H1 (cell line): ENCODE measurements around the gene PLA2G4D.

Experiments
- CBX5 ChIP-seq: fragments of 300-800, 300-1000 bp; sonication (generic); IDR thresholded peaks from 2 replicates; pipeline ENCODE4 v1.7.1; 2016; ENCODE audit warnings: antibody characterized with exemption, low read length, low read depth
- CEBPB ChIP-seq: IDR thresholded peaks from 2 replicates; pipeline ENCODE4 v1.6.1; 2012; ENCODE audit warnings: low read depth, low read length
- EZH2 ChIP-seq: fragments of 200-600 bp; sonication (generic); IDR thresholded peaks from 2 replicates; pipeline ENCODE4 v1.7.1; 2012; ENCODE audit warnings: low read depth, mild to moderate bottlenecking, moderate library complexity, low read length, inconsistent platforms; ENCODE audit not compliant: severe bottlenecking
- JUND ChIP-seq: IDR thresholded peaks from 2 replicates; pipeline ENCODE4 v1.6.1; 2011; ENCODE audit warnings: mild to moderate bottlenecking, improper control_type of control experiment, low read length
- NANOG ChIP-seq: IDR thresholded peaks from 2 replicates; pipeline ENCODE4 v1.6.1; 2011; ENCODE audit warnings: low read length, low read depth, mild to moderate bottlenecking, inconsistent platforms; ENCODE audit not compliant: insufficient read depth, poor library complexity, severe bottlenecking
- POLR2A ChIP-seq, 2 experiments: IDR thresholded peaks; 1 replicate in 1 of 2; 2 replicates in 1 of 2; pipeline ENCODE4 v1.6.1; 2011; ENCODE audit warnings: low read depth in 2 of 2, low read length in 2 of 2, mild to moderate bottlenecking in 2 of 2; ENCODE audit errors: control extremely low read depth in 1 of 2
- POLR2AphosphoS5 ChIP-seq: IDR thresholded peaks from 2 replicates; pipeline ENCODE4 v1.6.1; 2011; ENCODE audit warnings: low read depth, low read length
- POU5F1 ChIP-seq: IDR thresholded peaks from 2 replicates; pipeline ENCODE4 v1.6.1; 2011; ENCODE audit warnings: low read depth, mild to moderate bottlenecking, low read length, moderate library complexity
- RXRA ChIP-seq: IDR thresholded peaks from 2 replicates; pipeline ENCODE4 v1.6.1; 2011; ENCODE audit warnings: low read depth, mild to moderate bottlenecking, low read length, moderate library complexity; ENCODE audit not compliant: insufficient read depth
- SIX5 ChIP-seq: IDR thresholded peaks from 2 replicates; pipeline ENCODE4 v1.6.1; 2011; ENCODE audit warnings: mild to moderate bottlenecking, low read depth, low read length
- SRF ChIP-seq: IDR thresholded peaks from 2 replicates; pipeline ENCODE4 v1.6.1; 2011; ENCODE audit warnings: mild to moderate bottlenecking, low read depth, low read length, moderate library complexity
- TF ChIP-seq, protein P1 (sequence below), 3 experiments: IDR thresholded peaks; 1 replicate in 2 of 3; 2 replicates in 1 of 3; pipeline versions ENCODE4 v1.5.1 to v1.6.1; 2011; ENCODE audit warnings: low read length in 3 of 3, mild to moderate bottlenecking in 3 of 3, inconsistent platforms in 2 of 3, low read depth in 1 of 3, moderate library complexity in 1 of 3; ENCODE audit not compliant: insufficient read depth in 1 of 3; ENCODE audit errors: control extremely low read depth in 1 of 3
- TF ChIP-seq, protein P2 (sequence below): IDR thresholded peaks from 2 replicates; pipeline ENCODE4 v1.6.1; 2011; ENCODE audit warnings: low read length, improper control_type of control experiment
- TF ChIP-seq, protein P3 (sequence below): IDR thresholded peaks from 2 replicates; pipeline ENCODE4 v1.6.1; 2012; ENCODE audit warnings: inconsistent platforms

DNA sequence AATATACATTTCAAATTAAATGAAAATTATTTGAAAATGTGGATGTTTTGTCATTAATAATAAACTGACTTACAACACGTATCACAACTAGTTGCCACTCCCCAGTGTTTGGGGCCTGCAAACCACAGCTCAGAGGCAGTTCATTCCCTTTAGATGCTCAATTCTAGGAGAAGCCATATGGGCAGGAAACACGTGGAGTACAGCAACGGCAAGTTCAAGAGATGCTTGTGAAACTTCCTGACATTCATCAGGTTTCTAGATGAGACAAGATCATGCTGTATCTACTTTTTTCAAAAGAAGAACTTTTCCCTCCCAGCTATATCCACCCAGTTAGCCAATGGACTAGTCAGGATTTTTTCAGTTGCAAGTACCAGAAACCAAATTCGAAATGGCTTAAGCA, 17.6 kb upstream of the PLA2G4D start:
- TF ChIP-seq, protein P1, sequence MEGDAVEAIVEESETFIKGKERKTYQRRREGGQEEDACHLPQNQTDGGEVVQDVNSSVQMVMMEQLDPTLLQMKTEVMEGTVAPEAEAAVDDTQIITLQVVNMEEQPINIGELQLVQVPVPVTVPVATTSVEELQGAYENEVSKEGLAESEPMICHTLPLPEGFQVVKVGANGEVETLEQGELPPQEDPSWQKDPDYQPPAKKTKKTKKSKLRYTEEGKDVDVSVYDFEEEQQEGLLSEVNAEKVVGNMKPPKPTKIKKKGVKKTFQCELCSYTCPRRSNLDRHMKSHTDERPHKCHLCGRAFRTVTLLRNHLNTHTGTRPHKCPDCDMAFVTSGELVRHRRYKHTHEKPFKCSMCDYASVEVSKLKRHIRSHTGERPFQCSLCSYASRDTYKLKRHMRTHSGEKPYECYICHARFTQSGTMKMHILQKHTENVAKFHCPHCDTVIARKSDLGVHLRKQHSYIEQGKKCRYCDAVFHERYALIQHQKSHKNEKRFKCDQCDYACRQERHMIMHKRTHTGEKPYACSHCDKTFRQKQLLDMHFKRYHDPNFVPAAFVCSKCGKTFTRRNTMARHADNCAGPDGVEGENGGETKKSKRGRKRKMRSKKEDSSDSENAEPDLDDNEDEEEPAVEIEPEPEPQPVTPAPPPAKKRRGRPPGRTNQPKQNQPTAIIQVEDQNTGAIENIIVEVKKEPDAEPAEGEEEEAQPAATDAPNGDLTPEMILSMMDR (IDR thresholded peaks at IDR 0.05; ENCODE audit: control extremely low read depth in 1 of 3, insufficient read depth in 1 of 3, low read depth in 1 of 3, low read length in 3 of 3), result no peak
- no peak for TF ChIP-seq JUND
- TF ChIP-seq EZH2, result no peak
- TF ChIP-seq, protein P2, sequence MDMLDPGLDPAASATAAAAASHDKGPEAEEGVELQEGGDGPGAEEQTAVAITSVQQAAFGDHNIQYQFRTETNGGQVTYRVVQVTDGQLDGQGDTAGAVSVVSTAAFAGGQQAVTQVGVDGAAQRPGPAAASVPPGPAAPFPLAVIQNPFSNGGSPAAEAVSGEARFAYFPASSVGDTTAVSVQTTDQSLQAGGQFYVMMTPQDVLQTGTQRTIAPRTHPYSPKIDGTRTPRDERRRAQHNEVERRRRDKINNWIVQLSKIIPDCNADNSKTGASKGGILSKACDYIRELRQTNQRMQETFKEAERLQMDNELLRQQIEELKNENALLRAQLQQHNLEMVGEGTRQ, result no peak
- TF ChIP-seq SIX5, result no peak
- TF ChIP-seq SRF, result no peak
- no peak for TF ChIP-seq CBX5
- TF ChIP-seq POLR2A (IDR thresholded peaks at IDR 0.05; ENCODE audit: control extremely low read depth in 1 of 2, low read depth in 2 of 2, low read length in 2 of 2), result no peak
- TF ChIP-seq POLR2AphosphoS5, result no peak
- TF ChIP-seq NANOG, result no peak
- TF ChIP-seq POU5F1, result no peak
- TF ChIP-seq CEBPB, result no peak
- TF ChIP-seq RXRA, result no peak
- TF ChIP-seq, protein P3, sequence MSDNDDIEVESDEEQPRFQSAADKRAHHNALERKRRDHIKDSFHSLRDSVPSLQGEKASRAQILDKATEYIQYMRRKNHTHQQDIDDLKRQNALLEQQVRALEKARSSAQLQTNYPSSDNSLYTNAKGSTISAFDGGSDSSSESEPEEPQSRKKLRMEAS, result no peak
